ENCODE measurements around the gene CCDC71L. TPM values are rescaled to one million over a fixed set of nuclear protein-coding genes. Genes with fewer than 3 reads are reported as not detected.
"Not testable (repeated sequence)": the region's sequence is repeated elsewhere in the genome, so short reads cannot be mapped to it uniquely, and the experiment has no call there.

CCDC71L gene
- total RNA-seq, result 100 to 1,000 TPM in 1 of 4 donors, 10 to 100 TPM in 3; 23.2 to 145 (median 30.1) TPM

DNA sequence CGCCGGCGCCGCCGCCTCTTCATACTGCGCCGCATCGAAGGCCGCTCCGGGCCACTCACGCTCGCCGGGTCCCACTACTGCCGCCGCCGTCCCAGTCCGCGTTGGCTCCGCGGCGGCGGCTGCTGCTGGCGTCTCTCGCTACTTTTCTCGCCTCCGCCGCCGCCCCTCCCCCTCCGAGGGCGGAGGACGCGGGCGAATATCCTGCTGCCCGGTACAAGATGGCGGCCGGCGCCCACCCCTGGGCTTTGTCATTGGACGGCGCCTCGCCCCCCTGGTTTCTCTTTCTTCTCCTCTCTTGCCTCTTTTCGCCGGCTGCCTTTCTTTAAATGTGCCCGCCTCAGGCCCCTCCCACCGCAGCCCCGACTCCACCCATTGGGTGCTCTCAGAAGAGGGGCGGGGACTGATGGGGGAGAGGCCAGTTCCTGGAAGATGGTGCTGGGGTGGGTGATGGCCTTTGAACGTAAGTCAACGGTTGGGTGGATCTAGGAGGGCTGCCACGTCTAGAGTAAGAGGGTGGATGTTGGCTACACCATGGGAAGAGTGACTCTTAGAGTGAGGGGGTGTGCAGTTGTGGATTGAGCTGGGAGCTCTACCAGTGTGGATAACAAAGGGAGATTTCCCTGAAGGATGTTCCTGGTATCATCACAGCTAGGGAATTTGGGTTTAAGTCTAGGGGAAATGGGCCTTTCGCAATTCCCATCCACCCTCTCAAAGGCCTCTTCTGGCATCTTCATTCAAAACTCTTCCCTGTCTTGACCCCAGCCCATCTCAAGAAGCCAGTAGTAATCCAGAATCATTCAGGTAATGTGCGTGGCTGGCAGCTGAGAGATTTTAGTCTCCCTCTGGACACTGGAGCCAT is at the start of gene CCDC71L:
Gene CCDC71L (minus strand): TSS at position 297 of the 859 bp plus-strand sequence. CDS start 262 bp downstream, at position 35.
- intact Hi-C loops (cut with DNase I), result loop anchor here (2.0 to 5.0 kb wide), 2 partner anchors 76 to 379 kb away; partner anchors contain the start of gene NAMPT
- Histone ChIP-seq H3K27me3 (no peaks in the 10 kb centered on the region), H3K36me3 (no peaks in the 10 kb centered on the region), H3K27ac (replicated peaks in 1 of 4) (peak within 1 kb of the TSS; percentile 96 to 99 (median 96)), H3K9me3 (no peaks in the 10 kb centered on the region), H3K4me1 (peaks cover 14 to 32% (median 27%) of the 10 kb centered on the region in 4 donors), H3K4me3 (peak within 1 kb of the TSS; percentile 65 to 94 (median 88))
- TF ChIP-seq EP300 (IDR thresholded peaks at IDR 0.05) (no peak), POLR2A (IDR thresholded peaks at IDR 0.05; ENCODE audit: low read depth) (peak; percentile 58), POLR2AphosphoS5 (IDR thresholded peaks at IDR 0.05) (peak; percentile 89)
- DNase-seq (ENCODE audit: extremely low spot score), result peak; percentile 98
- WGBS, result 6% methylated on average over 40 of the region's 51 CpGs

DNA sequence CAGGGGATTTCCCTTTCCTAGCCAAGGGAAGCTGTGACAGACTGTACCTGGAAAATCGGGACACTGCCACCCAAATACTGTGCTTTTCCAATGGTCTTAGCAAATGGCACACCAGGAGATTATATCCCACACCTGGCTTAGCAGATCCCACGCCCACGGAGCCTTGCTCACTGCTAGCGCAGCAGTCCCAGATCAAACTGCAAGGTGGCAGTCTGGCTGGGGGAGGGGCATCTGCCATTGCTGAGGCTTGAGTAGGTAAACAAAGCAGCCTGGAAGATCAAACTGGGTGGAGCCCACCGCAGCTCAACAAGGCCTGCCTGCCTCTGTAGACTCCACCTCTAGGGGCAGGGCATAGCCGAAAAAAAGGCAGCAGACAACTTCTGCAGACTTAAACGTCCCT is 48.6 kb upstream of the CCDC71L start:
- H3K9me3 ChIP-seq; H3K4me1 ChIP-seq; H3K4me3 ChIP-seq; H3K36me3 ChIP-seq; H3K27me3 ChIP-seq; intact Hi-C loops (cut with DNase I); H3K27ac ChIP-seq (replicated peaks in 1 of 4); DNase-seq (ENCODE audit: extremely low spot score): not testable (repeated sequence)
- WGBS, result 69% methylated on average over 5 of the region's 7 CpGs

DNA sequence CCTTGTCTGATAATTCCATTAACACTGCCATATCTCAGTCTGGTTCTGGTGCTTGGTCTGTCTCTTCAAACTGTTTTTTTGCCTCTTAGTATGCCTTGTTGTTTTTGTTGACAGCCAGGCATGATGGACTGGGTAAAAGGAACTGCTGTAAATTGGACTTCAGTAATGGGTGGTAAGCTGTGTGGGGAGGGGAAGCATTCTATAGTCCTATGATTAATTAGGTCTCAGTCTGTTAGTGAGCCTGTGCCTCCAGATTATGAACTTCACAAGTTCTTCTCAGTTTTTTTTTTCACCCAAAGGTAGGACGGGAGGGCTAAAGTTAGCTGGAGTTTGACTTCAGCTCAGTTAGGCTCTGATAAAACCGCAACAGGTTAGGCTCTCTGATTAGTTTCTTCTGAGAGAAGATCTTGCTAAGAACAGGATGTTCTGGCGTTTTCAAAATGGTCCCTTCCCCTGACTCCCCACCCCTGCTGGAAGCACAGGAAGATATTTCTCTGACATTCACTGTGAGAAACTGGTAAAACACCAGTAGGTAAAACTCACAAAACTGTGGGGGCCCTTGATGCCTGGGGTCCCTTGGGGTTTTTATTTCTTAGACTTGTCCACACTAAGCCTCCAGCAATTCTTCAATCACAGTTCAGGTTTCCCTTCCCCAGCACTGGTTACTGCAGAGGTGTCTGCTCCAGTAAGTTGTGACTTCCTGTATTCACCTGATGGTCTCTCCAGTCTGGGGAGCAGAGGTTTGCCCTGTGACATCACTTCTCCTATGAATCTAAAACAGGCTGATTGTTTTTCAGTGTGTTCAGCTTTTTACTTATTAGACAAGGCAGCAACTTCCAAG is 43.3 kb upstream of the CCDC71L start:
- Histone ChIP-seq H3K27me3 (no peaks in the 10 kb centered on the region), H3K9me3 (peaks cover 0 to 4% (median 0%) of the 10 kb centered on the region in 4 donors), H3K36me3 (no peaks in the 10 kb centered on the region), H3K27ac (replicated peaks in 1 of 4) (no peak overlapping the region), H3K4me1 (no peaks in the 10 kb centered on the region), H3K4me3 (no peak overlapping the region)
- 72% methylated on average over 3 of the region's 3 CpGs for whole genome bisulfite sequencing
- no peak for DNase-seq (ENCODE audit: extremely low spot score)
- TF ChIP-seq POLR2A (IDR thresholded peaks at IDR 0.05; ENCODE audit: low read depth) (no peak), EP300 (IDR thresholded peaks at IDR 0.05) (no peak), POLR2AphosphoS5 (IDR thresholded peaks at IDR 0.05) (no peak)
- TF ChIP-seq, protein P1, sequence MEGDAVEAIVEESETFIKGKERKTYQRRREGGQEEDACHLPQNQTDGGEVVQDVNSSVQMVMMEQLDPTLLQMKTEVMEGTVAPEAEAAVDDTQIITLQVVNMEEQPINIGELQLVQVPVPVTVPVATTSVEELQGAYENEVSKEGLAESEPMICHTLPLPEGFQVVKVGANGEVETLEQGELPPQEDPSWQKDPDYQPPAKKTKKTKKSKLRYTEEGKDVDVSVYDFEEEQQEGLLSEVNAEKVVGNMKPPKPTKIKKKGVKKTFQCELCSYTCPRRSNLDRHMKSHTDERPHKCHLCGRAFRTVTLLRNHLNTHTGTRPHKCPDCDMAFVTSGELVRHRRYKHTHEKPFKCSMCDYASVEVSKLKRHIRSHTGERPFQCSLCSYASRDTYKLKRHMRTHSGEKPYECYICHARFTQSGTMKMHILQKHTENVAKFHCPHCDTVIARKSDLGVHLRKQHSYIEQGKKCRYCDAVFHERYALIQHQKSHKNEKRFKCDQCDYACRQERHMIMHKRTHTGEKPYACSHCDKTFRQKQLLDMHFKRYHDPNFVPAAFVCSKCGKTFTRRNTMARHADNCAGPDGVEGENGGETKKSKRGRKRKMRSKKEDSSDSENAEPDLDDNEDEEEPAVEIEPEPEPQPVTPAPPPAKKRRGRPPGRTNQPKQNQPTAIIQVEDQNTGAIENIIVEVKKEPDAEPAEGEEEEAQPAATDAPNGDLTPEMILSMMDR (IDR thresholded peaks at IDR 0.05), result no peak
- intact Hi-C loops (cut with DNase I), result no loop called here

DNA sequence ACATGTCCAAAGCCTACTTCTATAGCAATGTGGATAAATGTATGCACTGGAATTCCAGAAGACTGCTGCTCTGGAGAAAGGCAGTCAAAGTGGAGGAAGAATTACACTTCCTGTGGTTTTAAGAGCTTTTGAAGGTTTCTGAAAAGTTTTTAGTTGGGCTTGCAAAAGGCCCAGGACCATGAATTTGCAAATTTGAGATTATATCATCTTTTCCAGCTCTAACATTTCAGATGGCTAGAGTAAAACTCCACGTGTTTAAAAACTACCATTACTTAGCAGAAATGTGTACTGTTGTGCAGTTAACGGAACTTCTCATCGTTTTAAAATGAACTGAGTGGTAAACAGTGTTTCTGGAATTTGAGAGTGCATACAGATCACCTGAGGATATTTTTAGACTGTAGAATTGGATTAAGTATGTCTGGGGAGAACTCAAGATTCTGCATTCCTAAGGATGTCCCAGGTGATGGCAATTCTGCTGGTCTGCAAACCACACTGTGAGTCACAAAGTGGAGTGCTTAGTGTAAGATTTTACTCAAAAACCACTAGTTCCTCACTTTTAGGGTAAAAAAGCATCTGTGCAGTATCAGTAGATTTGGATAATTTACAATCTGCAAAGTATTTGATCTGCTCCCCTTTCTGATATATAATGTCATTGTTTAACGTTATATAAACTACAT is 32.9 kb upstream of the CCDC71L start:
- intact Hi-C loops (cut with DNase I), result no loop called here

DNA sequence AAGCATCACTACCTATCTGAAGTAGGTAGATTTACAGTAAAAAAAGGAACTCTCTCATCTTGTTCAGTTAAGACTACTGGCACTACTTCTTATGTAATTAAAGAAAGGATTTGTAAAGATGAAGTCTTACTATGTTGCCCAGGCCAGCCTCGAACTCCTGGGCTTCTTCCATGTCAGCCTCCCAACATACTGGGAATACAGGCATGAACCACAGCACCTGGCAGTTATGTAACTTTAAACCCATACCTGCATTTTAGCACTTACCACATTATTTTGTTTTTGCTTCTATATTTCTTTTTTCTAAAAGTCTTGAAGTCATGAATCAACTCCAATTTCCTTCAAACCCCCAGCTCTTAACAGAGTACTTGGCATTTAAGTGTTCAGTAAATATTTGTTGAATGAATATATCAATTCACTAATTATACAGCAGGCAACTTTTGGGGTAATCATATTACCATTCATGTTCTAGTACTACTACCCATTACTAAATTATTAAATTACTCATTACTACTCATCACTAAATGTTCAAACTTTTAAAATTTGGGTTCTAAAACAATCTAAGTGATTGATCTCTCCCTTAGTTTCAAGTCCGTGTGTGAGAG is 31.6 kb upstream of the CCDC71L start:
- no peak overlapping the region for H3K27ac ChIP-seq (replicated peaks in 1 of 4)
- no peak for TF ChIP-seq POLR2A (IDR thresholded peaks at IDR 0.05; ENCODE audit: low read depth)
- TF ChIP-seq POLR2AphosphoS5 (IDR thresholded peaks at IDR 0.05), result no peak
- TF ChIP-seq, protein P1 (IDR thresholded peaks at IDR 0.05), result no peak
- no peak for TF ChIP-seq EP300 (IDR thresholded peaks at IDR 0.05)
- no peak overlapping the region for H3K4me3 ChIP-seq
- DNase-seq (ENCODE audit: extremely low spot score), result no peak
- H3K27me3 ChIP-seq, result no peaks in the 10 kb centered on the region
- WGBS, result 84% methylated on average over 2 of the region's 2 CpGs
- H3K9me3 ChIP-seq, result no peaks in the 10 kb centered on the region
- H3K36me3 ChIP-seq, result no peaks in the 10 kb centered on the region
- intact Hi-C loops (cut with DNase I), result no loop called here
- no peaks in the 10 kb centered on the region for H3K4me1 ChIP-seq

More for the DNA sequence above, 32.9 kb upstream of the CCDC71L start:
- no peak for DNase-seq (ENCODE audit: extremely low spot score)
- Histone ChIP-seq H3K9me3 (peaks cover 0 to 5% (median 0%) of the 10 kb centered on the region in 4 donors), H3K4me3 (no peak overlapping the region), H3K27me3 (no peaks in the 10 kb centered on the region), H3K27ac (replicated peaks in 1 of 4) (no peak overlapping the region), H3K4me1 (no peaks in the 10 kb centered on the region), H3K36me3 (no peaks in the 10 kb centered on the region)
- 70% methylated on average over 4 of the region's 4 CpGs for WGBS
- TF ChIP-seq, protein P1 (IDR thresholded peaks at IDR 0.05), result no peak
- TF ChIP-seq EP300 (IDR thresholded peaks at IDR 0.05), result no peak

DNA sequence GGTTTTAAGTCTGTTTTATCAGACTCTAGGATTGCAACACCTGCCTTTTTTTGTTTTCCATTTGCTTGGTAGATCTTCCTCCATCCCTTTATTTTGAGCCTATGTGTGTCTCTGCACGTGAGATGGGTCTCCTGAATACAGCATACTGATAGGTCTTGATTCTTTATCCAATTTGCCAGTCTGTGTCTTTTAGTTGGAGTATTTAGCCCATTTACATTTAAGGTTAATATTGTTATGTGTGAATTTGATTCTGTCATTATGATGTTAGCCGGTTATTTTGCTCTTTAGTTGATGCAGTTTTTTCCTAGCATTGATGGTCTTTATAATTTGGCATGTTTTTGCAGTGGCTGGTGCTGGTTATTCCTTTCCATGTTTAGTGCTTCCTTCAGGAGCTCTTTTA is 27.2 kb upstream of the CCDC71L start:
- H3K27ac ChIP-seq (replicated peaks in 1 of 4); H3K4me3 ChIP-seq; intact Hi-C loops (cut with DNase I); H3K36me3 ChIP-seq; DNase-seq (ENCODE audit: extremely low spot score); H3K27me3 ChIP-seq; H3K4me1 ChIP-seq; H3K9me3 ChIP-seq: not testable (repeated sequence)
- 86% methylated on average over 2 of the region's 2 CpGs for WGBS
